HUES48 (cell line): ENCODE results near the gene TOPAZ1.
A peak's percentile ranks its signal among the peaks of the same experiment; 100 is the strongest.

ENCODE experiments used
- H3K27ac ChIP-seq: one replicate; pipeline ENCODE4 v1.7.0; 2013; ENCODE audit warnings: low read depth, low read length, inconsistent platforms
- H3K27me3 ChIP-seq: 2 replicates; pipeline ENCODE4 v1.6.1; 2013; ENCODE audit warnings: mild to moderate bottlenecking, low read length; ENCODE audit not compliant: control insufficient read depth, insufficient read depth
- H3K36me3 ChIP-seq: 2 replicates; pipeline ENCODE4 v1.6.1; 2013; ENCODE audit warnings: low read length; ENCODE audit not compliant: control insufficient read depth, insufficient read depth
- H3K4me1 ChIP-seq: 2 replicates; pipeline ENCODE4 v1.6.1; 2013; ENCODE audit warnings: mild to moderate bottlenecking, low read length; ENCODE audit not compliant: control insufficient read depth, insufficient read depth
- H3K4me3 ChIP-seq: 2 replicates; pipeline ENCODE4 v1.5.1; 2013; ENCODE audit warnings: mild to moderate bottlenecking, low read depth, low read length
- H3K9ac ChIP-seq: 2 replicates; pipeline ENCODE4 v1.6.1; 2013; ENCODE audit warnings: mild to moderate bottlenecking, low read depth, low read length, moderate library complexity
- H3K9me3 ChIP-seq: 2 replicates; pipeline ENCODE4 v1.6.1; 2013; ENCODE audit warnings: low read length; ENCODE audit not compliant: control insufficient read depth, insufficient read depth

TOPAZ1 gene

DNA sequence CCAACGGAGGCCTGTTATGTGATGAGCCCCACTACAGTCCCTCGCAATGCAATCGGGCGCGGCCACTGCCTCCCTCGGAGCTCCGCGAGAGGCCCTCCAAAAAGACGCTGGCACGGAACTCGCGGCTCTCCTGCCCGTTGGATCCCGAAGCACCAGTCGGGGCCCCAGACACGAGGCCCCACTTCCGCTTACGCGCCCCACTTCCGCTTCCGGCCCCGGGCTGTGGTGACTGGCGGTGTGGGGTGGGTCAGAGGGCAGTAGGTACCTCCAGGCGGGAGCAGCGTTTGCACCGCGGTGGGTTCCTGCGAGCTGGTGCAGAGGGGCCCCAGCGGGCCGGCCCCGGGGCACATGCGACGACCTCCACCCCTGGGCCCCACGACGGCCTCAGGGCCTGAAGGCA, at the start of gene TOPAZ1:
TOPAZ1 (plus strand) TSS at position 181 of the 400 bp plus-strand sequence; CDS start at position 349, 168 bp downstream.
- H3K9me3 ChIP-seq: no peaks in the 10 kb centered on the region
- no peak within 1 kb of the TSS for H3K9ac ChIP-seq
- no peaks in the 10 kb centered on the region for H3K36me3 ChIP-seq

GRCh38 chr3:44198284-44199269, 43.1 kb upstream of the TOPAZ1 start:
- H3K9me3 ChIP-seq: no peaks in the 10 kb centered on the region
- H3K27me3 ChIP-seq: no peaks in the 10 kb centered on the region
- H3K4me1 ChIP-seq: no peaks in the 10 kb centered on the region
- H3K9ac ChIP-seq: no peak overlapping the region
- no peak overlapping the region for H3K4me3 ChIP-seq
- H3K27ac ChIP-seq: no peak overlapping the region
- H3K36me3 ChIP-seq: no peaks in the 10 kb centered on the region

More for the DNA sequence above, at the start of gene TOPAZ1:
- no peaks in the 10 kb centered on the region for H3K27me3 ChIP-seq
- no peaks in the 10 kb centered on the region for H3K4me1 ChIP-seq
- no peak within 1 kb of the TSS for H3K27ac ChIP-seq
- H3K4me3 ChIP-seq: no peak within 1 kb of the TSS

GRCh38 chr3:44206261-44206660, 35.4 kb upstream of the TOPAZ1 start:
- no peaks in the 10 kb centered on the region for H3K4me1 ChIP-seq
- H3K27me3 ChIP-seq: no peaks in the 10 kb centered on the region; the same call in 1 of the 2 replicates
- peak overlapping the region; percentile 30 for H3K27ac ChIP-seq
- H3K9me3 ChIP-seq: no peaks in the 10 kb centered on the region
- H3K4me3 ChIP-seq: no peak overlapping the region
- no peak overlapping the region for H3K9ac ChIP-seq
- H3K36me3 ChIP-seq: no peaks in the 10 kb centered on the region

DNA sequence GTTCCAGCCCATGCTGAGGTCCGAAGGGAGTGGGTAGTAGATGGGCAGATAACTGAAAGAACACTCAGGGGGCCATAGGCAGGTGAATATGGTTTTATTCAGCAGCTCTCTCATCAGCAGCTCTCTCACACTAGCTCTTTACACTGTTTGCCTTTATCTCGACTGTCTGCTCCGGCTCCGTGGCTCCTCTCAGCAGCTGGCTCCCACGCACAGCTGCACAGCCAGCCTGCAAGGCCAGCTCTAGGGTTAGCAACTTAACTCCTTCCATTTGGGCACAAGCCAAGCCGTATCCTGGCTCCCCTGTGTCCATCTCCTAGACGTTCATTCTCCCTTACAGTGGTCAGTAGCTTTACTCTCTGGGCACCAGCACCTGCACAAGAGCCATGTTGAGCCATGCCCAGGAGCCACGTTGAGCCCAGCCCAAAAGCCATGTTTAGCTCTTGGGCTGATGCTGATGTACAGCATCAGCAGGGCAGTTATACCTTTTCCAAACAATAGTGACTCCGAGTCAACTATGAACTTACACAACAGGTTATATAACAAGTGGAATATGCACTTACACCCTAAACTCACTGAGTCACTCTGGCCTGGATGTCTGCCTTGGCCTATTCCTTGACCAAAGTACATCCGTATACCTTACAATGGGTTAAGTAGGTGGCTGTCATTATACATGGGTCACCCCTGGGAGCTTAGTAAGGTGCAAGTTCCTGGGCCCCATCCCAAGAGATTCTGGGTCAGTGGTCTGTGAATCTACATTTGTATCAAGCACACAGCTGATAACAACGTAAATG, 34.6 kb upstream of the TOPAZ1 start:
- Histone ChIP-seq H3K9ac (no peak overlapping the region), H3K4me3 (no peak overlapping the region), H3K27ac (peak overlapping the region; percentile 30), H3K27me3 (no peaks in the 10 kb centered on the region; the same call in 1 of the 2 replicates), H3K4me1 (no peaks in the 10 kb centered on the region), H3K9me3 (no peaks in the 10 kb centered on the region), H3K36me3 (no peaks in the 10 kb centered on the region)

DNA sequence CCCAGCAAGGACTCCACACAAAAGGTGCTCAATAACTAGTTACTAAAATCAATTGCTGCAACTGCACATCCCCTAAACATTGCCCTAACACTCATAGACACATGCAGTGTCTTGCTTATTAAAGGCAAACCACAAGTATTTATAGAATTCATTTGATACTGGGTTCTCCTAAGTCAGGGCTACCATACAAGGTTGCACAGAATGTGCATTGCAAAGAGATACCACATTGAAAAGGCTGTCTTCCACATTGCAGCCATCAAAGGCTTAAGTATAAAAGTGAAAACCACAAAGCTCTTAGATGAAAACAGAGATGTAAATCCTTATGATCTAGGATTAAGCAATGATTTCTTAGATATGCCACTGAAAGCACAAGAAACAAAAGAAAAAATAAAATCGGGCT, 33.6 kb upstream of the TOPAZ1 start:
- no peaks in the 10 kb centered on the region for H3K36me3 ChIP-seq
- no peak overlapping the region for H3K4me3 ChIP-seq
- no peaks in the 10 kb centered on the region for H3K9me3 ChIP-seq
- H3K27ac ChIP-seq: no peak overlapping the region
- H3K4me1 ChIP-seq: no peaks in the 10 kb centered on the region
- H3K27me3 ChIP-seq: no peaks in the 10 kb centered on the region; the same call in 1 of the 2 replicates
- no peak overlapping the region for H3K9ac ChIP-seq

- Histone ChIP-seq H3K9me3 (no peaks in the 10 kb centered on the region), H3K9ac (no peak overlapping the region), H3K27me3 (no peaks in the 10 kb centered on the region; the same call in 1 of the 2 replicates), H3K4me3 (no peak overlapping the region), H3K27ac (no peak overlapping the region), H3K36me3 (no peaks in the 10 kb centered on the region), H3K4me1 (no peaks in the 10 kb centered on the region)
Measured at GRCh38 chr3:44208568-44208967, 33.1 kb upstream of the TOPAZ1 start.

DNA sequence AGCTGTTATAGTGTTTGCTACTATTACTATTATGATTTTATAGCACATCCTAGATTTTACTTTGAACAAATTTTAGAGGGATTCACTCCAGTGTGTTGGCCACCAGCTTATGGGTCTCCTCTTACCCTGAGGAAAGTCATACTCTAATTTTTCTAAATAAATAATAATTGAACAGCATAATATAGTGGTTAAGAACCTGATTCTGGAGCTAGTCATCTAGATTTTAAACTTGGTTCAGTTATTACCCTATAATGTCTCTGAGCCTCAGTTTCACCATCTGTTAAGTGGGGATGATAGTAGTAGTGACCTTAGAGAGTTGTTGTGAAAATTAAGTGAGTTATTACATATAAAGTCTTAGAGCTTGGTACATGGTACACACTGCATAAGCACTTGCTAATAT, 30.7 kb upstream of the TOPAZ1 start:
- Histone ChIP-seq H3K9me3 (no peaks in the 10 kb centered on the region), H3K4me3 (no peak overlapping the region), H3K36me3 (no peaks in the 10 kb centered on the region), H3K9ac (no peak overlapping the region), H3K4me1 (no peaks in the 10 kb centered on the region), H3K27ac (no peak overlapping the region), H3K27me3 (no peaks in the 10 kb centered on the region; the same call in 1 of the 2 replicates)

- Histone ChIP-seq H3K4me3 (no peak overlapping the region), H3K36me3 (no peaks in the 10 kb centered on the region), H3K27me3 (no peaks in the 10 kb centered on the region; the same call in 1 of the 2 replicates), H3K9ac (no peak overlapping the region), H3K9me3 (no peaks in the 10 kb centered on the region), H3K4me1 (no peaks in the 10 kb centered on the region), H3K27ac (no peak overlapping the region)
Measured at GRCh38 chr3:44222337-44222736, 19.3 kb upstream of the TOPAZ1 start.

DNA sequence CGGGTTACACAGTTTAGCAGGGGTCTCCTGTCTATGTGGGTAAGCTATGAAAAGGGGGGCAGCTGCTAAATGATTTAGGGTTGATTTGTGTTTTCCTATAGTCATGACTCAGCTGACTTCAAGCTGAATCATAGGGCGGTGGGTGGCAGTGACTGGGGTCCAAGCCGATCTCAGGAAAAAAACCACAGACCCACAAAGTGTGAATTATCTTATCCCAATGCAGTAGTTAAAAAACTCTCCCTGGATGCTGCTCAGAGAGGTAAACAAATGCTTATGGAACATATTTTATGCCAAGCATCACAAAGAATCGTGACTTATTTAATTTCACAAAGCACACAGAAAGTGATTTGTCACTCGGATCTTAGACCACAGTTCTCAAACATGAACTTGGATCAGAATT, 18.4 kb upstream of the TOPAZ1 start:
- no peaks in the 10 kb centered on the region; the same call in 1 of the 2 replicates for H3K27me3 ChIP-seq
- no peak overlapping the region for H3K27ac ChIP-seq
- no peaks in the 10 kb centered on the region for H3K36me3 ChIP-seq
- no peaks in the 10 kb centered on the region for H3K4me1 ChIP-seq
- H3K4me3 ChIP-seq: no peak overlapping the region
- H3K9ac ChIP-seq: no peak overlapping the region
- no peaks in the 10 kb centered on the region for H3K9me3 ChIP-seq

GRCh38 chr3:44224131-44224530, 17.6 kb upstream of the TOPAZ1 start:
- H3K4me3 ChIP-seq: no peak overlapping the region
- H3K27ac ChIP-seq: no peak overlapping the region

More at GRCh38 chr3:44224131-44224530, 17.6 kb upstream of the TOPAZ1 start:
- H3K9ac ChIP-seq: no peak overlapping the region
- H3K36me3 ChIP-seq: no peaks in the 10 kb centered on the region
- H3K27me3 ChIP-seq: no peaks in the 10 kb centered on the region; the same call in 1 of the 2 replicates
- no peaks in the 10 kb centered on the region for H3K9me3 ChIP-seq
- no peaks in the 10 kb centered on the region for H3K4me1 ChIP-seq
